Measurements from ENCODE around the gene CBLC.

DNA sequence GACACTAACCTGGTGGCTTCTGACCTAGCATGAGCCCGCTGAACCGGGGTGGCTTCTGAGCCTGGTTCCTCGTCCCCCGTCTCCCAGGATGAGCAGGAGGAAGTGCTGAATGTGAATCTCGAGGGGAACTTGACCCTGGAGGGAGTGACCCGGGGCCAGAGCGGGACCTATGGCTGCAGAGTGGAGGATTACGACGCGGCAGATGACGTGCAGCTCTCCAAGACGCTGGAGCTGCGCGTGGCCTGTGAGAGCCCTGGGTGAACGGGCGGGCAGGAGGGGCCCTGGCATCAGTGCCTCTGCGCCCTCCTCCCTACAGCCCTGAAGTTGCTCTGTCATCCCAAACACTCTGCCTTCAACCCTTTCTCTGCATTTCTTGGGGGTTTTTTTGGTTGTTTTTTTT is 36.8 kb downstream of the CBLC start:
- TF ChIP-seq YY1 (IDR thresholded peaks at IDR 0.05; ENCODE audit: insufficient read depth, insufficient read length): no peak
- no peak for TF ChIP-seq SUZ12 (IDR thresholded peaks at IDR 0.05; ENCODE audit: extremely low read depth, insufficient read depth, insufficient read length)
- TF ChIP-seq ZNF274 (IDR thresholded peaks at IDR 0.05; ENCODE audit: low read depth, low read length): no peak

Measured in NT2/D1 (cell line).